SW480 (cell line): ENCODE data around the gene DPEP2.
A peak's percentile ranks its signal among the peaks of the same experiment; 100 is the strongest.
"Not testable (repeated sequence)": the region's sequence is repeated elsewhere in the genome, so short reads cannot be mapped to it uniquely, and the experiment has no call there.

ENCODE experiments used
- DNase-seq: peaks from one replicate; pipeline ENCODE4 v3.0.0-alpha.2; 2016; ENCODE audit warnings: low spot score

The DPEP2 gene

DNA sequence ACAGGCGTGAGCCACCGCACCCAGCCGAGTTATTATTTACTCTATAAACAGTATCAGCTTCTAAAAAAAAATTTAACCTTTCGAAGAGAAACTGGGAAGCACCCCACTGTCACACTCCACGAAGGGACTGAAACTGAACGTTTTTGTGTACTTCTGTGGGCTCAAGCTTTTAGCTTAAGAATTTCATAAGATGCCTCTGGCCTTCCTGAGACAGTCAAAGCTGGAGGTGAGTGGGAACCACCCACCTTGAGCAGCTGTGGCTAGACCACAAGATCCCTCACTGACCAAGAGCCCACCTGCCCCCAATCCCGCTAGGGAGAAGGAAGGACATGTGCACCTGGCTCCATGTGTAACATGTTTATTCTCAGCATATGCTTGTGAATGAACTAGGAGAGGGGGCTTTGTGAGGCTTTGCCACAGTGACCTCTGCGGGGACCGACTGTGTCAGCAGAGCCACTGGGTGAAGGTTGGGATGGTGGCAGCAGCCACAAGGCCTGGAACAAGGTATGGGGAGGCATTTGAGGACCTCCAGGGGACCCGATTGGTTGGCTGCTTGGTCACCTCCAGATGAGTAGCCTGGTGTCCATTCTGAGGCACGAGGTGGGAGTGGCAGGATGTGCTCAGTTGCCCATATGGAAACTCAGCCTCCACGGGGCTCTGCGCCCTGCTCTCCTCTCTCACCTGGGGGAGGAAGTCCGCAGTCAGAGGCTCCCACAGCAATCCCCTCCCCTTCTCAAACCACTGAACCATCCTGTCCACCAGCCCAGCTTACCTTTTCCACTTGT, 23.8 kb downstream of the DPEP2 start:
- DNase-seq: no peak

DNA sequence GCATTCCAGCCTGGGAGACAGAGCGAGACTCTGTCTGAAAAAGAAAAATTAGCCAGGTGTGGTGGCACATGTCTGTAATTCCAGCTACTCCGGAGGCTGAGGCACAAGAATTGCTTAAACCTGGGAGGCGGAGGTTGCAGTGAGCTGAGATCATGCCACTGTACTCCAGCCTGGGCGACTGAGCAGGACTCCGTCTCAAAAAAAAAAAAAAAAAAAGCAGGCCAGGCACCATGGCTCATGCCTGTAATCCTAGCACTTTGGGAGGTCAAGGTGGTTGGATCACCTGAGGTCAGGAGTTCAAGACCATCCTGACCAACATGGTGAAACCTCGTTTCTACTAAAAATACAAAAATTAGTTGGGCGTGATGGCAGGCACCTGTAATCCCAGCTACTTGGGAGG, 27.0 kb downstream of the DPEP2 start:
- DNase-seq: not testable (repeated sequence)

DNA sequence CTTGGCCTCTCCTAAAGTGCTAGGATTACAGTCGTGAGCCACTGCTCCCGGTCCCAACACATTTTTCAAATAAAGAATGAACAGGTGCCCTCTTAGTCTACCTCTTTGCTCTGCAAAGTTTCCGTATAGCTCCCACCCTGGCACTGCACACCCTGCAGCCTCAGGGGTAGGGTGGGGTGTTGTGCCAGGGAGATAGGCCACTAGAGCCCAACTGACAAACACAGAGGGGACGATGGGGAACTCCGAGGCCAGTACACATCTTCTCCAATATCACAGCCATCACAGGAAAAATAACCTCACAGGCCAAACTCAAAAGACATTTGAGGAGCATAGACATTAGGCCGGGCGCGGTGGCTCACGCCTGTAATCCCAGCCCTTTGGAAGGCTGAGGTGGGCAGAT, 28.2 kb downstream of the DPEP2 start:
- no peak for DNase-seq

DNA sequence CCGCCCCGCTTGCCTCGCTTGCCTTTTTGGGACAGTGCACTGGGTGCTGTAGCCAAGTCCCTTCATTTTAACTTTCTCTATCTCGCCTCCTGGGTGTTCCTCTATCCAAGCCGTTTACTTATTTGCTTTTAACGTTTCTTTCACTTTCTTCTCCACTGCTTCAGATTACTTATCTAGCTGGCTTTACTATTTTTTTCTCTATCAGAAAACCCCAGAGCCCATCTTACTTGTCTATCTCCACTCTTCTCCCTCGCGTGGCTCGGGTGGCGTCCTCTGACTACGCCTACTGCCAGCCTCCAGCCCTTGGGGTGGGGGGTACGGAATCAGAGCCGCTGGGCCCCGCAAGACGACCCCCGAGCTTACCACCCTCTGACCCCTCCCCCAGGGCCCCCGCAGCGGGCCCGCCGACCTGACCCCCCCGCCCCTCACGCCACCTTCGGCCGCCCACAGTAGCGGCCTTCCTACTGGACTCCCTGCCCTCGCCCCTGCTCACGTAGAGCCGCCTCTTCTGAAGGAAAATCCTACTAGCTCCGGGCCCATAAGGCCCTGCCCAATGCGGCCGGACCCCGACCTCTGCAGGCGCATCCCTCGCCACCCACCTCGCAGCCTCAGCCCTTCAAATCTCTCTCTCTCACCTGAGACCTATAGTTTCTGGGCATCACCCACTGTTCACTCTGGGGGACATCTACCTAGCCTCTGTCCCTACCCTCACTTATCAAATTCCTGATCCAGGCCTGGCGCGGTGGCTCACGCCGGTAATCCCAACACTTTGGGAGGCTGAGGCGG, 29.8 kb downstream of the DPEP2 start:
- no peak for DNase-seq

DNA sequence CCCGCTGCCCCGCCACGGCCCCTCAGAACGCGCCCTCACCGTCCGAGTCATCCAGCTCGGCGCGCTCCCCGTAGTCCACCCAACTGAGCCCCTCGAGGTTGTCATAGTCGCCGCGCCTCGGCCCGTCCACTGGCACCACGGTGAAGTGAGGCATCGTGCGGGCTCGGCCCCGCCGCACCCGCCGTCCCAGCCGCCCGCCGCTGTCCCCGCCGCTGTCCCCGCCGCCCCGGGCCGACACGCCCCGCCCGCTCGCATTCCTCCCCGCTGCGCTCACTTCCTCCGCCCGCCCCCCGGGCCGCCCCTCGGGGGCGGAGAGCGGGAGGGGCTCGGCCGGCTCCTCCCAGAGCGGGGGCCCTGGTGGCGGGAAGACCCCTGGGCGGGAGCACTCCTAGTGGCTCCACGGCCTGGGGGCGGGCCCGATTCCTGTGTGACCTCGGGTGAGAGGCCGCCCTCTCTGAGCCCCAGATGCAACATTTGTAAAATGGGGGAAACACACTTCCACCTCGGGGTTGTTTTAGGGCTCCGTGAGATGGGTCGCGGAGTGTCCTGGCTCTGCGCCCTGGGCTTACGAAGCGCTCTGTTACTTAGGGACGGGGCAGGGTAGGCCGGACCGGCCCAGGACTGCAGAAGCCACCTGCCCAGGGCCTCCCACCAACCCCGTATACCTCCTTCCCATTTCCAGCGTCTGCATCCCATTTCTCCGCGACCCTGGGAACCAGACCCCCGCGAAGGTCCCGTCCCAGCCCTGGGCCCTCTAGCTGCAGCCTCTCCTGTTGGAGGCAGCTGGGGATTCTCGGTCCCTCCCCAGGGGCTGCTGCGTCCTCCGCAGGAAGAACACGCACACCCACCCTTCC, 30.7 kb downstream of the DPEP2 start, which contains the start of gene SLC12A4:
Gene SLC12A4 (minus strand): TSS at position 238 of the 854 bp plus-strand sequence. CDS start 84 bp downstream, at position 154.
- DNase-seq: peak; percentile 68

DNA sequence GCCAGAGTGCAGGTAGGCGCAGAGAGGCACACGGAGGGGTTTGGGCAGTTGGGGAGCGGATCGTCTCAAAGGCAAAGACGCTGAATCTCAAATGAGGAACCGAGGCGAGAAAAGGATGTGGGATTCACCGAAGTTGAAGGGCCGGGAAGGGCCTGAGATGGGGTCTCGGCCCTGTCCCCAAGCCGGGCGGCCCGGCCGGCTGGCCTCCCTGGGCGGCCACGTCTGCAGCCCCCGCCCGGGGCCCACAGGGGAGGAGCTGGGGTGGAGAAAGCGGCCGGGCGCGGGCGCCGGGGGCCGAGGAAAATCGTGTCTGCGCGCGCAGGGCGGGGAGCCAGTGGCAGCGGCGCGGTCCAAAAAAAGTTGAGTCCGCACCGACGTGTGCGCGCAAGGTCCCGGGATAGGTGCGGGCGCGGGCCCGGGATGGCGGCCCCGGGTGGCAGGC, 31.3 kb downstream of the DPEP2 start:
- no peak for DNase-seq

DNA sequence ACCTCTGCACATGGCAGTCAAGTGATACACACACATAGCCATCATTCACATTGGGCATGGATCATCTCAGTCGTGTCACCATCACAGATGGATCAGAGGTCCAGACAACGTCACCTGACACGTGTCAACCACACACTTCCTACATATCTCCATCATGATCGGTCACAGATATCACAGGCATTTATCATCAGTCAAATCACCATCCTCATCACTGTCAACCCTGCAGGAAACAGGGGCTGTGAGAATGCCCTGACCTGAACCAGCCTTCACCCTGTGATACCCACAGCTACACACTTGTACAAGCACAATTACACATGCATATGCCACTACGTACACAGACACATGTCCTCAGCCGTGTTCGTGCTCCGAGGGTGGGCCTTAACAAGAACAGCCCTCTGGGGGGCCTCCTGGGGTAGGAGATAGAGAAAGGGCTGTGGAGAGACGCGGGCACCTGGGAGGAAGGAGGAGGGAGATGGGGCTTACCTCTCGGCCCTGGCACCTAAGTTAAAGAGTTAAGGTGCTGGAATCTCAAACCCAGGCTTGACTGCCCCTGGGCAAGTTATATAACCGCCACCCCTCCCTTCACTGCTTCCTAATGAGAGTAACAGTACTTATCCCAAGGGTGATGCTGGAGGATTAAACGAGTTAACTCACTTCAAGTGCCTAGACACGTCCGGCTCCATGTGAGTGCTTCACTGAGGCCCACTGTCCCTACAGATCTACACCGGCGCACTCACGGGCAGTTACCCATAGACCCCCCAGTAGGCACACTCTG, 31.9 kb downstream of the DPEP2 start:
- DNase-seq: no peak

DNA sequence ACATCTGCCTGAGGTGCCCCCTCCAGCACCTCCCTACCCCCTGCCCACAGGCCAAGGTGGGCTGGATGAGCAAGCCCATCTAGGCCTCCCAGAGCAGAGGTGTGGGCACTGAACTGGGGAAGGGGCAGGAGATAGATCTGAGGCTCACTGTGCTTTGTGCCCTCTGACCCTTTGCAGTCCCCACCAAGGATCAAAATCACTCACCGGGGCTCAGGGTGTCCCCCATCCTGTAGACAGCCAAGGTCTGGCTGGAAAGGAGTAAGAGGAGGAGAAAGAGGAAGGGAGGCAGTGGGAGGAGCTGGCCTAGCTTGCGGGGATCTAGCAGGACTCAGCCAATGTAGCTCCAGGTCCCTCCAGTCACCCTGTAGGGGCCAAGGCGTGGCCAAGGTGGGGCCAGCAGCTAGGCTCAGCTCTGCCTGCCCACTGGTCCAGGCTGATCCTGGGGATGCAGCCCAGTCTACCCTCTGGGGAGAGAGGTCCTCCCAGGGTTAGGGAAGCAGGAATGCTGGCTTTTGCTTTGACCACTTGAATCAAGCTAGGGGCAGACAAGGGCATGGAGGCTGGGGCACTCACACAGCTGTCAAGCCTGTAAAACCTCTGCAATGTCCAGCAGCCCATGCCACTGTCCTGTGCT, 32.6 kb downstream of the DPEP2 start:
- peak; percentile 63 for DNase-seq

DNA sequence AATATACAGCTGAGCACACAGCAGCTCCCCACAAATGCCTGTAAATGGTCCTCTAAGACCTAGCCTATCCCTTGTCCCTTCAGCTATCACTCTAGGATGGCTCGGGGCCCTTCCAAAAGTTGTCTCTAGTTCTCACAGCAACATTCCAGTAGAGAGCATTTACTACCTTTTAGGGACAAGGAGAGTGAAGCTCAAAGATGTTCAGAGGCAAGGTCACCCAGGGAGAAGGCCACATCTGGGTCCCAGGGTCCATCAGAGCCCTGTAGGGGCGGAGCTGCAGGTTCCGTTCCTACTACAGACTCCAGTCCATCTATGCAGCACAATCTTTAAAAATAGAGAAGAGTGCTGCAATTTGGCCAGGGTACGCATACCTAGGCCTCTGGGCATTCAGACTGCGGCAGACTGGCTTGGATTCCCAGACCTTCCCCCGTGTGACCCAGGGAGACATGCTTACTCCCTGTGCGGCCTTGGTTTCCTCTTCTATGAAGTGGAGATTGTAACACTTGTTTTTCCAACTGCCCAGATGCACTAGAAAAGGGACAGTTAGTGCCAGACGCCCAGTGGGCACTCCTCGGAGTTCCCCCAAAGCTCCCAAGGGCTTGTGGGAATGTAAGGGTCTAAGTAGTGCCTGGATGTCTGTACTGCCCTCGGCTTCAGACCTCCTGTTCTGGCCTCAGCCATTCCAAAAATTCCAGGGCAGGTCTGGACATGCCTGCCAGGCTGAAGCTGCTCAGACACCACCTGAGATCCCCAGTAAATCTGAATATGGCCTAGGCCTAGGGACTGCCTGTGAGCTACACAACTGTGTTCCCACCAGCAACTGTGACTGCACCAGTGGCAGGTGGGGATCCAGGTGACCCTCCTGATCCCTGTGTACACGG, 33.4 kb downstream of the DPEP2 start:
- DNase-seq: peak; percentile 63

DNA sequence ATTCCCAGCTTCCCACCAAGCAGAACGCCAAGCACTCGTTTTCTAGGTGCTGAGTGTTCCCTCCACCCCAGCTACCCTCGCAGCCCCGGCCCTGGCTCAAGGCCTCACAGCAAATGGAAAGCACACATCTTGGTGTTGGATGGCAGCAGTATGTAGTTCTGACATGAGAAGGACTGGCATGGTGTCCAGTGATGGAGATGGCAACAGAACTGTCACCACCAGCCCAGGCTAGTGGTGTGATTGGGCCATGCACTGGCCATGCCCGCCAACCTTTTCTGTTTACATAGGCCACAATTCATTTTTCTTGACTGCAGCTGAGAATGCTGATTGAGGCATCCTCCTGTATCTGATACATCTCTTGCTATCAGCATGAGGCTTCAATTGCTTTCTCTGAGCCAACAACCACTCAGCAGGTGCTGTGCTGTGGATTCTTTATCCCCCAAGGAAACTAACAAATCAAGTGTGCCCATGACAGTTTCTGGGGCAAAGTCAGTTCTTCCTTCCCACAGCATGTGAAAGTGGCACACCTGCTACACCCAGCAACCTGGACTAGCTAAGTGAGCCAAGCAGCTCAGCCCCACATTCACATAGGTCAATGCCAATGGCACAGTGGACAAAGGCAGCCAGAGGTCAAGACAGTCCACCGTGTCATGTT, 34.7 kb downstream of the DPEP2 start:
- DNase-seq: no peak

DNA sequence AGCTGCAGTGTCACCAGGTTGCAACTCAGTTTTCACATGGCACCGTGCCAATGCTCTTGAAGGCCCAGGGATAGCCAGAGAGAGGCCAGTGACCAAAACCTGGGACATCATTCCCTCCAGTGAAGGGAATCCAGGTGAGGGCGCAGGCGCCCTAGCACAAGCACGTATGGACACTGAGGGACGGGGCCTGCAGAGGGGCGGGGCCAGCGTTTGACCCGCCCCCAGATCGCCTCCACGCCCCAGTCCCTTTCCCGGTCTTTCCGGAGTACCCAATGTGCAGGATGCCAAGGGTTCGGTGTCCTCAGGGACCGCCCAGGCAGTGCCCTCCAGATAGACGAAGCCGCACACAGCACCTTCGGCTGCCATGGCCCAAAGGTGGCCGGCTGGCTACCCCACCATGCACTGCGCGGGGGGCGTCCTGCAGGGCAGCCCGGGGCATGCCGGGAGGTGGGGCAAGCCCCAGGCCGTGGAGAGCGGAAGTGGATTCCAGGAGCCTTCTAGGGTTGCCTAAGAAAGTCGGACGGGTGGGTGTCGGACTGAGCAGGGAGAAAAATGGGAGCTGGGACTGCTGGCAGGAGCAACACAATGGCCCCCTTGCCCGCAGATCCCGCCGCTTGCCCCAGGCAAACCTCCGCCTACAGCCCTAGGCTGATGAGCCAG, 35.5 kb downstream of the DPEP2 start:
- no peak for DNase-seq

DNA sequence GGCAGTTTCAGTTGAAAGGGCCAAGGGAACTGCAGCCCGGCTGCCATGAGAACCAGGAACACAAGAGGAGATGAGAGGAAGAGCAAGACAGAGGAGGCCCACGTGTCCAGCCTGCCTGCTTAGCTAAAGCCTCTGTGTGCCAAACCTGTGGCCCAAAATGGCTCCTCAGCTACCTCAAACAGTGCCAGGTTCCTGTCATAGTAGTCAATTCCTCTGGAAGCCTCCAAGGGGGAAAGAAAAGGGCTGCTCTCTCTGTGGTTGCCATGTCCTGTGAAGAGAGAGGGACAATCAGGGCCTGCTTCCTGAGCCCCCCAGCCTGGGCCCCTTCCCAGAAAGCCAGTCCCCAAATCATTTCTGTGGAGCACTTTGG, 36.0 kb downstream of the DPEP2 start:
- no peak for DNase-seq

DNA sequence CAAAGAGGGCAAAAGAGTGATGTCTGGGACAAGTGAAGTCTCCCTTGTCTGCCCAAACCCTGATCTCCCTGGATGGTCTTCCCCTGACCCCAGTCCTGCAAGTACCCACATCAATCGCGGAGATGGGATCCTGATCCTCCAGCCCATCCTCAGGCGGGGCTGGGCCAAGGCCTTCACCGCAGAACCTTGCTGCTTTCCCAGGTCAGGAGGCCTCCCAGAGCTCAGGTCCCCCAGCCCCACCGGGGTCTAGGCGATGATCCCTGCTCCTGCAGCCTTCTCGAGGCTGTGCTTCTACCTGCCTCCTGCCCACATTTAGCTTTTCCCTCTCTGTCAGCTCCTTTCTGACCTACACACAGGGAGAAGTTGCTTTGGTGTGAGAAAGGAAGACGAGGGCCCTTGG, 37.1 kb downstream of the DPEP2 start:
- no peak for DNase-seq

DNA sequence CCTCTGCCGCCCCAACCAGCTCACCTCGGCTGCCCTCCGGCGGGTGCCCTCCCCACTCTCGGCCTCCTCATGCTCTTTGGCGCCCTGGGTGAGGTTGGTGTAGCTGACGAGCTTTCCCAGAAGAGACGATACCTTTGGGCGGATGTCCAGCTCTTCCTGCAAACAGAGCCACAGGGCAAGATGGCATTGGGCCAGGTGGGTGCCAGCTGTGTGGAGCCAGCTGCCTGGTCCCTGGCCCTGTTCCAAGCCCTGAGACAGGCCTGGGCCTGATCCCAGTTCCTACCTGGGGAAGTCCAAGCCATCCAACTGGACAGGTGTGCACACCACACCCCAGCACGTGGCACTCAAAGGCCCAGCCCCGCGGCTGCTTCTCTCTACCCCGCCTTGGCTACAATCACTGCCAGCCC, 37.7 kb downstream of the DPEP2 start:
- peak; percentile 51 for DNase-seq

DNA sequence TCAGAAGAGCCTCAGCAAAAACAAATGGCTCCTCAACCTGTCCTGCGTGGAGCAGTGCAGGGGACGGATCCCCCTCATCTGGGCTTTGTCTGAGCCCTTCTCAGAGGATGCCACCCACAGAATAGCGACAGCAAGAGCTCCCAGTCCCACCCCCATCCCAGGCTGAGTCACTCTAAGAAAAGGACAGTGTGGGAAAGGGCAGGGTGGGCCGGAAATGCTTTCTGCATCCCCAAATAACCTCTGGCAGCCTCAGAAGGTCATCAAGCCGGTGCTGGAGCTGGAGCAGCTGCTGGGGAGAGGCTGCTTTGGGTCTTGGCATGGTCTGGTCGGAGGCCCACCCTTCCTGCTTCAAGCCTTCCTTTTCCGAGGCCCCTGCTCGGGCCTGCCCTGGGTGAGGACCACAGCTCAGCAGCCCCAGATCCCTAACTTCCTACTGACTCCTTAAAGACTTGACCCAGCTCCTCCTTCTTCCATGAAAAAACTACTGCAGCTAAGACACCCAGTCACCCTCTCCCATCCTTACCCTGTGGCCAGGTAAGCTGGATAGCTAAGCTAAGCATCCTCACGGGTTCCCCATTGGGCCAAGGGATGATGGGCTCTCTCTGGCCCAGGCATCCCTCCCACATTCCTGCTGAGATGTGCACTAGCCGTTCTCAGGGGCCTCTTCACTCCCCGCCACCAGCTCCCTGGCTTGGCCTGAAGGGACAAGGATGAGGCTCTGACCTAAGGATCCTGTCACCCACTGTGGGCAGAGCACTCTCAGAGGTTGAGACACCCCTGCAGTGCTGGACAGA, 39.6 kb downstream of the DPEP2 start:
- no peak for DNase-seq

DNA sequence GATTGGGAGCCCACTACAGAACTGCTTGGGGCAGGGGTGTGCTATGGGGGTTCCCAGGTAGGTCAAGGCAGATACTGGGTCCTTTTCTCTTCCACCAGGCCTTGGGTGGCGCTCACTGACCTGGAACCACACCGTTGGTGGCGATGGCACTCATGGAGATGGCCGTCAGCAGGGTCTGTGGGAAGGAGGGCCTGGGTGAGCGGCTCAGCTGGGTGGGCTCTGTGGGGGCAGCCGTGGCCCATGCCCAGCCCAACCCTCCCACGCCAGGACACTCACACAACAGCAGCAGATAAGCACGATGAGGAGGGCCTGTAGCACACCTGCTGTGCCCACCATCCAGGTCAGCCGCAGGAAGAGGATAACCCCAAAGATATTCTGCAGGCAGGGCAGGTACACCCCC, 41.7 kb downstream of the DPEP2 start:
- DNase-seq: no peak

DNA sequence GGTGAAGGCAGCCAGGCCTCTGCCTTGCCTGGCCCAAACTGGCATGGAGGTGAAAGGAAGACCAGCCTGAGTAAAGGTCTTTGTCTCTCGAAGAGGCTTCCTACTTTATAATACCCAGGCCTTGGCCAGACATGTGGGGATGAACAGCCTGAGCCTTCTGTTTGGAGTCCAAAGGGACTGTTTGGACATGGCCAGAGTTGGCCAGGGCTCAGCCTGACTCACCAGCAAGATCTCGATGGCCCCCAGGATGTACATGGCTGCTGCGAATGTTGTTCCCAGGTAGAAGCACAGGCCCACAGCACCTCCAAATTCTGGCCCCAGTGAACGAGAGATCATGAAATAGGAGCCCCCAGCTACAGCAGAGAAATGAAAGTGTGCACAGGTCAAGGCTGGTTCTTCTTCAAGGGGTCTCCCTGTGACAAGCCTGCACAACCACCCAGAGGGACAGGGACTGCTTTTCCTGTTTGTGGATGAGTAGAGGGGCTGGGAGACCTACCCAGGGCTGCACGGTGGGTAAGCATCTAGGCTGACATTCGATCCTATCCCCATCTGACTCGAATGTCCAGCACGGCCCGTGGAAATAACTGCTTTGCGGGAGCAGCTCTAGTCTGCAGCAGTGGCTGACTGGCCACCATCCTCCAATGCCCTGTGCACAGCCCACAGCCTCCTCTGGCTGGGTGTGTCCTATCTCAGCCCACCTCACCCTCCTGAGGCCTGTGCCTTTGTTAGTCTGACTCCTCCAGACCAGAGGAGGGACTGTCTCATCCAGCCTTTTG, 44.7 kb downstream of the DPEP2 start:
- no peak for DNase-seq
